Spleen (tissue), 7 donors: ENCODE measurements around the gene RESP18.

Source experiments
- CTCF ChIP-seq, 11 experiments: fragments of 200-600 bp in 7 of 11; fragments of 450-650 bp in 4 of 11; sonication (generic) in 4 of 11; IDR thresholded peaks in 8 of 11; conservative IDR thresholded peaks in 3 of 11; 1 replicate in 7 of 11; 2 replicates in 4 of 11; pipeline versions ENCODE4 v1.4.0 to v1.8.0; 2016 to 2021; ENCODE audit warnings: antibody characterized with exemption in 11 of 11, inconsistent platforms in 4 of 11, mild to moderate bottlenecking in 1 of 11
- POLR2AphosphoS5 ChIP-seq, 3 donors: sonication (generic); formaldehyde crosslinking; IDR thresholded peaks; one replicate each; pipeline ENCODE4 v1.5.1; 2017; ENCODE audit warnings: antibody characterized with exemption in 3 of 3
- donor health status: DM: no; HTN: no; CAD: no; lungs with moderate emphysema.
- donor health status: DM: no; HTN: no; CAD: no.
- donor health status: DM: no; HTN: no; CAD: no.

GRCh38 chr2:219289537-219290361, 42.8 kb downstream of the RESP18 start:
- no peak for TF ChIP-seq CTCF (IDR thresholded peaks at IDR 0.05 in 8 of 11, conservative IDR thresholded peaks at IDR 0.05 in 3 of 11)
- TF ChIP-seq POLR2AphosphoS5 (IDR thresholded peaks at IDR 0.05): peak; percentile 56 to 70 (median 65)
